Endothelial cell of umbilical vein (primary cell): ENCODE data around the gene PZP. TPM values are rescaled to one million over a fixed set of nuclear protein-coding genes. Genes with fewer than 3 reads are reported as not detected.

Experiments used
- BruUV-seq: library from RNA; stranded (reverse); fragments of 400-500 nt; replicated peaks from 2 replicates; lab custom pipeline; 2021; lab: Mats Ljungman, UMichigan
- CTCF ChIA-PET: fragments of 300-600, 350-600 bp; sonication (Branson Sonifier 250); formaldehyde crosslinking; loops from one replicate; lab custom pipeline; 2021; ENCODE audit warnings: antibody characterized with exemption, inconsistent platforms; lab: Charles Lee
- POLR2A ChIA-PET: fragments of 300-600, 350-600 bp; sonication (Branson Sonifier 250); formaldehyde crosslinking; loops from one replicate; lab custom pipeline; 2021; ENCODE audit warnings: antibody characterized with exemption, inconsistent platforms; lab: Charles Lee
- DNase-seq: peaks from one replicate; pipeline ENCODE4 v3.0.0-alpha.2; 2011; ENCODE audit warnings: low read depth, low spot score
- FAIRE-seq: peaks from 2 replicates; lab custom pipeline; 2011; peaks lifted over from hg19 to GRCh38; lab: Jason Lieb, UNC
- H2AFZ ChIP-seq: 2 replicates; pipeline ENCODE4 v1.6.0; 2012; ENCODE audit warnings: low read depth, low read length, control low read depth, inconsistent platforms
- H3K27ac ChIP-seq: 2 replicates; pipeline ENCODE4 v1.5.1; 2011; ENCODE audit warnings: low read depth, mild to moderate bottlenecking, control low read depth, low read length, moderate library complexity; ENCODE audit not compliant: insufficient read depth
- H3K27me3 ChIP-seq, 2 experiments: 2 replicates each; pipeline versions ENCODE4 v1.6.0 to v1.6.1; 2011; ENCODE audit warnings: low read length in 2 of 2, mixed read lengths in 1 of 2; ENCODE audit not compliant: control insufficient read depth in 2 of 2, insufficient read depth in 2 of 2
- H3K36me3 ChIP-seq, 2 experiments: 2 replicates in 1 of 2; 3 replicates in 1 of 2; pipeline ENCODE4 v1.5.1; 2011; ENCODE audit warnings: low read length in 2 of 2, mild to moderate bottlenecking in 1 of 2, moderate library complexity in 1 of 2; ENCODE audit not compliant: control insufficient read depth in 2 of 2, insufficient read depth in 2 of 2; ENCODE audit errors: extremely low read depth in 1 of 2
- H3K4me1 ChIP-seq: 3 replicates; pipeline ENCODE4 v1.5.1; 2011; ENCODE audit warnings: mild to moderate bottlenecking, low read length; ENCODE audit not compliant: control insufficient read depth, insufficient read depth; ENCODE audit errors: extremely low read depth
- H3K4me2 ChIP-seq: 2 replicates; pipeline ENCODE4 v1.6.1; 2011; ENCODE audit warnings: low read length, control low read depth, mixed read lengths; ENCODE audit not compliant: insufficient read depth
- H3K4me3 ChIP-seq, 3 experiments: fragments of 200-600 bp in 1 of 3; sonication (generic), shearing (Covaris generic) in 1 of 3; replicated peaks in 1 of 3; 2 replicates each; pipeline ENCODE4 v1.5.1; 2011 to 2016; ENCODE audit warnings: control low read depth in 3 of 3, low read length in 3 of 3, mild to moderate bottlenecking in 2 of 3, inconsistent platforms in 1 of 3, low read depth in 1 of 3, moderate library complexity in 1 of 3; ENCODE audit not compliant: insufficient read depth in 1 of 3
- H3K79me2 ChIP-seq: 2 replicates; pipeline ENCODE4 v1.6.0; 2012; ENCODE audit warnings: low read length, inconsistent platforms; ENCODE audit not compliant: control insufficient read depth, insufficient read depth
- H3K9ac ChIP-seq: replicated peaks from 2 replicates; pipeline ENCODE3; 2011; ENCODE audit warnings: low read length, control low read depth; ENCODE audit not compliant: insufficient read depth; ENCODE audit errors: extremely low read depth
- H3K9me1 ChIP-seq: replicated peaks from 3 replicates; pipeline ENCODE4 v1.6.0; 2011; ENCODE audit warnings: mild to moderate bottlenecking, low read length; ENCODE audit not compliant: control insufficient read depth, insufficient read depth; ENCODE audit errors: extremely low read depth
- H3K9me3 ChIP-seq: replicated peaks from 2 replicates; pipeline ENCODE4 v1.5.1; 2012; ENCODE audit warnings: low read length, inconsistent platforms; ENCODE audit not compliant: control insufficient read depth, insufficient read depth
- H4K20me1 ChIP-seq: replicated peaks from 2 replicates; pipeline ENCODE3; 2011; ENCODE audit warnings: mild to moderate bottlenecking, low read length; ENCODE audit not compliant: control insufficient read depth, insufficient read depth; ENCODE audit errors: extremely low read depth
- CTCF ChIP-seq, 2 donors: IDR thresholded peaks; 1 replicate in 1 of 2; 2 replicates in 1 of 2; pipeline ENCODE4 v1.5.1; 2011; ENCODE audit warnings: low read length in 2 of 2, mild to moderate bottlenecking in 2 of 2, moderate library complexity in 2 of 2, control low read depth in 1 of 2, inconsistent platforms in 1 of 2, low read depth in 1 of 2; ENCODE audit not compliant: insufficient read depth in 1 of 2; ENCODE audit errors: extremely low read depth in 1 of 2
- EZH2 ChIP-seq: IDR thresholded peaks from 2 replicates; pipeline ENCODE4 v1.6.1; 2012; ENCODE audit warnings: borderline replicate concordance, low read depth, mild to moderate bottlenecking, moderate library complexity, low read length, inconsistent platforms; ENCODE audit not compliant: severe bottlenecking
- FOS ChIP-seq: IDR thresholded peaks from 2 replicates; pipeline ENCODE4 v1.6.1; 2011; ENCODE audit warnings: mild to moderate bottlenecking, low read length, moderate library complexity, borderline replicate concordance; ENCODE audit not compliant: insufficient read depth
- GATA2 ChIP-seq: IDR thresholded peaks from 2 replicates; pipeline ENCODE4 v1.7.0; 2011; ENCODE audit warnings: low read depth, mild to moderate bottlenecking, moderate library complexity, mixed read lengths, low read length; ENCODE audit not compliant: insufficient read length, insufficient read depth
- JUN ChIP-seq: IDR thresholded peaks from 2 replicates; pipeline ENCODE4 v1.6.1; 2011; ENCODE audit warnings: borderline replicate concordance, low read depth; ENCODE audit not compliant: insufficient read length, insufficient read depth
- MAX ChIP-seq: IDR thresholded peaks from 2 replicates; pipeline ENCODE4 v1.6.1; 2011; ENCODE audit not compliant: insufficient read depth, insufficient read length
- MYC ChIP-seq: IDR thresholded peaks from one replicate; pipeline ENCODE4 v1.6.1; 2011; ENCODE audit warnings: mild to moderate bottlenecking, low read depth, low read length
- POLR2A ChIP-seq: IDR thresholded peaks from 2 replicates; pipeline ENCODE4 v1.6.1; 2012; ENCODE audit warnings: low read depth, mild to moderate bottlenecking, control low read depth, low read length
- POLR2AphosphoS5 ChIP-seq: IDR thresholded peaks from 2 replicates; pipeline ENCODE4 v1.6.1; 2012; ENCODE audit warnings: low read depth, mild to moderate bottlenecking, control low read depth, low read length, moderate library complexity; ENCODE audit not compliant: insufficient read depth
- dilution Hi-C: fragments of 300-500 bp; cut with MboI; formaldehyde crosslinking; loops from one replicate; pipeline ENCODE4 v1.15.0; 2019; ENCODE audit warnings: low sequenced_read_pairs; ENCODE audit not compliant: extremely low pct_ligation_motif_present
- intact Hi-C: fragments of 100-400 bp; cut with micrococcal nuclease; formaldehyde crosslinking; loops from one replicate; pipeline ENCODE4 v1.10.0; 2022
- polyA plus RNA-seq, 4 experiments: library from polyadenylated mRNA; depleted of rRNA in 3 of 4; stranded (reverse) in 3 of 4; unstranded in 1 of 4; fragments of >200 nt; gene quantifications; 2 replicates each; pipeline versions ENCODE4 v1.2.1 to v1.2.3, GENCODE V29; 2011 to 2012; ENCODE audit warnings: missing spikeins in 1 of 4
- total RNA-seq: library from RNA; stranded (reverse); gene quantifications from 2 replicates; pipeline ENCODE4 v1.2.3, GENCODE V29; 2021

PZP gene
- total and polyA plus RNA-seq, 2 donors (not counting 3 experiments of a cell fraction or from before 2014, with no cell fraction given), result 0.73 to 0.84 TPM

- Histone ChIP-seq H3K27ac (no peak overlapping the region), H2AFZ (no peak overlapping the region), H3K9me3 (no peaks in the 10 kb centered on the region), H3K9me1 (no peaks in the 10 kb centered on the region), H3K4me1 (peaks cover 7% of the 10 kb centered on the region), H3K4me2 (no peak overlapping the region), H3K4me3 (no peak overlapping the region), H3K27me3 (peaks cover 0 to 6% of the 10 kb centered on the region in 2 experiments), H3K36me3 (no peaks in the 10 kb centered on the region), H3K9ac (no peak overlapping the region), H4K20me1 (no peaks in the 10 kb centered on the region), H3K79me2 (no peaks in the 10 kb centered on the region)
- dilution Hi-C loops (no loop called here), intact Hi-C loops (no loop called here)
- ChIA-PET CTCF (no interaction called here), POLR2A (no interaction called here)
- FAIRE-seq (no peak), DNase-seq (no peak)
- BruUV-seq, result no TSS peak
- TF ChIP-seq POLR2AphosphoS5 (no peak), FOS (no peak), MAX (no peak)
Measured at GRCh38 chr12:9143929-9144729, 64.1 kb downstream of the PZP start.

GRCh38 chr12:9143137-9143536 is 65.1 kb downstream of the PZP start:
- no TSS peak for BruUV-seq
- Histone ChIP-seq H3K4me2 (no peak overlapping the region), H3K36me3 (no peaks in the 10 kb centered on the region), H3K4me1 (no peaks in the 10 kb centered on the region), H3K27ac (no peak overlapping the region), H3K27me3 (peaks cover 0 to 6% of the 10 kb centered on the region in 2 experiments), H3K9ac (no peak overlapping the region), H3K79me2 (no peaks in the 10 kb centered on the region), H3K9me1 (no peaks in the 10 kb centered on the region), H3K9me3 (no peaks in the 10 kb centered on the region), H2AFZ (no peak overlapping the region), H4K20me1 (no peaks in the 10 kb centered on the region), H3K4me3 (no peak overlapping the region)
- intact Hi-C loops, result no loop called here
- CTCF ChIA-PET, result interaction anchor here (1.4 kb wide), 1 partner anchor 18 kb away, joined by 3 read pairs; no protein-coding TSS in a partner anchor
- TF ChIP-seq MAX, result no peak
- no peak for TF ChIP-seq FOS
- no peak for TF ChIP-seq POLR2AphosphoS5
- TF ChIP-seq EZH2, result no peak
- no peak for TF ChIP-seq CTCF (IDR thresholded peaks at IDR 0.05; ENCODE audit: extremely low read depth in 1 of 2, insufficient read depth in 1 of 2, low read depth in 1 of 2, low read length in 2 of 2)
- no peak for TF ChIP-seq MYC
- no peak for TF ChIP-seq GATA2
- no peak for TF ChIP-seq POLR2A
- no peak for TF ChIP-seq JUN
- POLR2A ChIA-PET, result no interaction called here
- dilution Hi-C loops, result no loop called here
- FAIRE-seq (no peak), DNase-seq (no peak)
